Testis (tissue), 2 donors: ENCODE data around the gene CEBPZ.

ENCODE experiments used
- POLR2A ChIP-seq: fragments of 450-650 bp; IDR thresholded peaks from one replicate; pipeline ENCODE4 v1.6.1; 2017; ENCODE audit warnings: antibody characterized with exemption, mild to moderate bottlenecking, moderate library complexity
- TF ChIP-seq, protein P1 (sequence below), 3 experiments: fragments of 450-650 bp in 2 of 3; fragments of 200-600 bp in 1 of 3; sonication (generic) in 1 of 3; IDR thresholded peaks; one replicate each; pipeline ENCODE4 v1.5.1; 2016 to 2019; ENCODE audit warnings: antibody characterized with exemption in 3 of 3, mild to moderate bottlenecking in 2 of 3, moderate library complexity in 1 of 3

DNA sequence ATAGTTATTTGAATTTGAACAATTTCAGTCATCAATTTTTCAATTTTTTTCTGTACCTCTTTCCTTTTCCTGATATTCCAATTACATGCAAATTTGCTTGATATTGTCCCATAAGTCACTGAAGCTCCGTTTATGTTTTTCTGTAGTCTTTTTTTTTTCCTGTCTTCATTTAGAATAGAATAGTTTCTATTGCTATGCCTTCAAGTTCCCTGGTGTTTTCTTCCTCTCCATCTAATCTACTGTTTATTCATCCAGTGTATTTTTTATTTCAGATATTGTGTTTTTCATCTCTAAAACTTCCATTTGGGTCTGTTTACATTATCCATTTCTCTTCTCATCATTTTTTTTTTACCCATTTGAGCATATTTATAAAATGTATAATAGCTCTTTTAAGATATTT lies 66.6 kb downstream of the CEBPZ start:
- TF ChIP-seq, protein P1, sequence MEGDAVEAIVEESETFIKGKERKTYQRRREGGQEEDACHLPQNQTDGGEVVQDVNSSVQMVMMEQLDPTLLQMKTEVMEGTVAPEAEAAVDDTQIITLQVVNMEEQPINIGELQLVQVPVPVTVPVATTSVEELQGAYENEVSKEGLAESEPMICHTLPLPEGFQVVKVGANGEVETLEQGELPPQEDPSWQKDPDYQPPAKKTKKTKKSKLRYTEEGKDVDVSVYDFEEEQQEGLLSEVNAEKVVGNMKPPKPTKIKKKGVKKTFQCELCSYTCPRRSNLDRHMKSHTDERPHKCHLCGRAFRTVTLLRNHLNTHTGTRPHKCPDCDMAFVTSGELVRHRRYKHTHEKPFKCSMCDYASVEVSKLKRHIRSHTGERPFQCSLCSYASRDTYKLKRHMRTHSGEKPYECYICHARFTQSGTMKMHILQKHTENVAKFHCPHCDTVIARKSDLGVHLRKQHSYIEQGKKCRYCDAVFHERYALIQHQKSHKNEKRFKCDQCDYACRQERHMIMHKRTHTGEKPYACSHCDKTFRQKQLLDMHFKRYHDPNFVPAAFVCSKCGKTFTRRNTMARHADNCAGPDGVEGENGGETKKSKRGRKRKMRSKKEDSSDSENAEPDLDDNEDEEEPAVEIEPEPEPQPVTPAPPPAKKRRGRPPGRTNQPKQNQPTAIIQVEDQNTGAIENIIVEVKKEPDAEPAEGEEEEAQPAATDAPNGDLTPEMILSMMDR (IDR thresholded peaks at IDR 0.05): no peak
- no peak for TF ChIP-seq POLR2A
